NCI-H146 treated with DMSO at 0.1 percent for 48 hours (cell line): ENCODE measurements around the gene ANKRD33.
A peak's percentile ranks its signal among the peaks of the same experiment; 100 is the strongest.

Source experiments
- DNase-seq: peaks from one replicate; lab custom pipeline; 2025; ENCODE audit not compliant: unreplicated experiment; lab: John Stamatoyannopoulos, UW

The ANKRD33 gene

GRCh38 chr12:51855586-51856428 is 32.1 kb upstream of the ANKRD33 start:
- DNase-seq, result no peak

DNA sequence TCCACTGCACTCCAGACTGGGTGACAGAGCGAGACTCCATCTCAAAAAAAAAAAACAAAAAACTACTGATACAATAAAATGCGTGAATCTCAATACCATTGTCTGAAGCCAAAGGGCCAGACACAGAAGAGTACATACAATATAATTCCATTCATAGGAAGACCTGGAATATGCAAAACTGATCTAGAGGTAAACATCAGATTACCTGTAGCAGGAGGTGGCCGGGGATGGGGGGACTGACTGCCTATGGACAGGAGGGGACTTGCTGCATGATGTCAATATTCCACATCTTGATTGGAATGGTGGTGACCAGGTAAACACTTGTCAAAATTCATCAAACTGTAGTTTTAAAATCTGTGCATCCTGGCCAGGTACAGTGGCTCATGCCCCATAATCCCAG is 26.9 kb upstream of the ANKRD33 start:
- DNase-seq, result no peak

GRCh38 chr12:51862947-51863346 is 25.0 kb upstream of the ANKRD33 start:
- DNase-seq, result no peak

DNA sequence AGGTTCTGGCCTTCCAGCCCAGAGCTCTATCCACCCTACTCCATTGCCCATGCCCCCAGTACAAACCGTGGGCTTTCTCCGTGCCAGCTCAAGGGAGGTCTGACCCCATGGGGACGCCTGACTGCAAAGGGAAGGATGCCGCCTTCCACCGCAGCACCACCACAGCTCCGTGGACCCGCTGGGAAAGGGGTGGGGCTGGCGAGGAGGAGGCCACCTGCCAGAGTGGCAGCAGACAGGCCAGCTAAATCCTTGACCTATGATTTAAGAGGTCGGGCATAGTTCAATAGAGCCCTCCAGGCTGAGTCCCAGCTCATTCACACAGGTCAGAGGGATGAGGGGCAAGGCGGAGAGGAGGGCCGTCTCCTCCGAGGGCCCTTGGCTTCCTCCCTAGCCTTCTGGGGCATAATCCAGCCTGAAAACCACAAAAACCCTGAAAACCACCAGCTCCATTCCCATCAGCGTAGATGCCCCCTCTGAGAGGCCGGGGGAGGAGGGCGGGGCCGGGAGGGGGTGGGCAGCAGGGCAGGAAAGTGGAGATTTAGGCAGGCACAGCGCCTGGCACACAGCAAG is 24.5 kb upstream of the ANKRD33 start:
- DNase-seq, result no peak

- peak; percentile 21 for DNase-seq
These were observed 23.7 kb upstream of the ANKRD33 start for GRCh38 chr12:51863933-51864832.

DNA sequence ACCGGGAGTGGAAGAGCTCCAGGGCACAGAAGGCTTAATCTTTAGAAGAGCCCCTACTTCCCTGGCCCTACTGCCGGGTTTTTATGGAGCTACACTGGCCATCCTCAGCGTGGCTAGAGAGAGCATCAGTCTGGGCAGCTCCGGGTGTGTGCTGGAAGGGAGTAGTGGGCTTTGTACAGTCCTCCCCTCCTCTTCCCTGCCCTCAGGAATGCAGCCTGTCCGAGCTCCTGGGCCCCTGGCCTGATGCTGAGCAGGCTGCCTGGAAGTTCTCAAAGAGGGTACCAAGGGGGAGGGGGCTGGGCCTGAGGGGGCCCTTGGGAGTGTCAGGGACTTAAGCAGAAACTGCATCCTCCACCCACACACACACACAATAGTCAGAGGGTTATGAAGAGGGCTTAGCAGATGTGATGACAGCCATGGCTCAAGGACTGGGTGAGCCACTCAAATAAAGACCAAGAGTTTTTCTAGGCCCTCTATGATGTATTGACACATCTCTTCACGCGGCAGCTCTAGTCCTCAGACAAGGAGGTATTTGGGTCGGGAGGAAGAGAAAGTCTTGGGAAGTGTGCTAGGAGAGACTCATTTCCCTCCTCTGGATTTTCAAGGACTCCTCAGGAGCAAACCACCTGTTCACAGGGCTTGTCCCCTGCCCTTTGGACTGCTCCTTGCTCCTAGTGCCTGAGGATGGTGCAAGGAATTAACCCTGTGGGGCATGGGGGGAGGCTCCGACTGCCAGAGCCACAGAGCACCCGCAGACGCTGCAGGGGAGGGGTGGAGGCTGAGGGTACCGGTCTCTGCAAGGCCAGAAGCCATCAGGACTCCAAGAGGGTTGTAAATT is 22.9 kb upstream of the ANKRD33 start:
- no peak for DNase-seq

DNA sequence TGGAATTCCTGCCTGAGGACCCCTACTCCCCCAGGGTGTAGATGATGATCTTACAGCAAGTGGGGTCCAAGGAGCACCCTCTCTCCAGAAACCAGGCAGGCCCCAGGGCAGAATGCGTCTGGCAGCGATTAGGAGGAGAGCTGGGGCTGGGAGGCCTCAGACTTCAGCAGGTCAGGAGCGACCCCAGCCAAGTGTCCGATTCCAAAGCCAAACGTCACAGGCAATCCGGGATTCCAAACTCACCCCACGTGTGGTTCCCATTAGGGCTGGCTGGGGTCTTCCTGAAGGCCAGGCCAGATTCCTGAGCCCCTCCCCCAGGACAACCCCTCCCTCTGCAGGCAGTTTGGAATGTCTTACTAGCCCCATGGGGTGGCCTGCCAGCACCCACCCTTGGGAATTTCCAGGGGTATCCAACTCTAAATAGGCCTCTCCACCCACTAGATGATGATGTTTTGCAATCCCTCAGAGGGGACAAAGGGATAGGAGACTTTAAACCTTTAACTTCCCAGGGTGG is 22.1 kb upstream of the ANKRD33 start:
- no peak for DNase-seq

DNA sequence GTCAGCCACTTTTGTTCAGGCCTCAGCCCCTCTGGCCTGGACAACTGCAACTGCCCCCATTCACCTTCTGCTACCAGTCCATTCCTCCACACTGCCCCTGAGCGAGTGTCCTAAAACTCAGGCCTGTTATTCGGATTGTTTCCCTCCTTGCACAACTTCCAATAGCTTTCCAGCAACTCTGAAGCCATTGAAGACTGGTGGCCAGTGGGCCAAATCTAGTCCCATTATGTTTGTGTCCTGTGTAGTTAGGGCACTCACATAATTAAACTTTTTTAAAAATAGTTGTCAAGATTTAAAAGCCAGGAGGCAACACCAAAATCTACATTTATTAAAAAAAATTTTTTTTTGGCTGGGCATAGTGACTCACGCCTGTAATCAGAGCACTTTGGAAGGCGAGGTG is 21.6 kb upstream of the ANKRD33 start:
- no peak for DNase-seq

- DNase-seq, result no peak
These were observed 21.1 kb upstream of the ANKRD33 start for GRCh38 chr12:51866762-51867161.

DNA sequence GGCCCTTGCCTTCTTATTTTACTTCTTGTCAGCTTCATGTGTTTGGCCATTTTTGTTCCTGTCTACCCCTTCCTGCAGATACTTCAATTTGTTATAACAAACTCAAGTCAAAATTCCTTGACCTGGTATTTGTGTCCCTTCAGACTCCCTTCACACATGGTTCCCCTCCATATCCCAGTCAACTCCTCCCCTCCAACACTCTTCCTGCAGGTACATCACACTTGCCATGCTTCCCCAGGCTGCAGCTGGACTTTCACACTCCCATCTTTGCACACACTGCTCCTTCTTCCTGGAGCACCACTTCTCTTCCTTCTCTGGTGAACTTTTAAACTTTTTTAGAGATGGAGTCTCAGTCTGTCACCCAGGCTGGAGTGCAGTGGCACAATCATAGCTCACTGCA is 20.5 kb upstream of the ANKRD33 start:
- no peak for DNase-seq

GRCh38 chr12:51867796-51868428 is 20.0 kb upstream of the ANKRD33 start:
- no peak for DNase-seq

GRCh38 chr12:51868821-51869495 is 18.9 kb upstream of the ANKRD33 start:
- peak; percentile 59 for DNase-seq

GRCh38 chr12:51869496-51869865 is 18.4 kb upstream of the ANKRD33 start:
- DNase-seq, result no peak

DNA sequence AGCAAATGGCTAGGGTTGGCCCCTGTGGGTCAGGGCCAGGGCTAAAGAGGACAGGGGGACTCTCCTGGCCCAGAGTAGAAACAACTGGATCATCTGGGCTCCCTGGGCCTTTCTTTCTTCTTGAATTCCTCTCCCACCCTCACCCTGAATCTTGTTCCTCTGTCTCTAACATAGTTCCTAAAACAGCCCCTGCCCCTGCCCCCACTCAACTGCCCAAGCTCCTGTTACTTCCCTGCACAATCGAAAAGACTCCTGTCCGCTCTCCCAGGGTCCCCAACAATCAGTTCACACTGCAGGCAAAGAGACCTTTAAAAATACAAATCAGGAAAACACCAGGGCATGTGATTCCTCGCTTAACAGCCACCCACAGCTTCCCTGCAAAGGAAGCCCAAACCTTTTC is 18.0 kb upstream of the ANKRD33 start:
- DNase-seq, result no peak

GRCh38 chr12:51870504-51870903 is 17.4 kb upstream of the ANKRD33 start:
- DNase-seq, result no peak

DNA sequence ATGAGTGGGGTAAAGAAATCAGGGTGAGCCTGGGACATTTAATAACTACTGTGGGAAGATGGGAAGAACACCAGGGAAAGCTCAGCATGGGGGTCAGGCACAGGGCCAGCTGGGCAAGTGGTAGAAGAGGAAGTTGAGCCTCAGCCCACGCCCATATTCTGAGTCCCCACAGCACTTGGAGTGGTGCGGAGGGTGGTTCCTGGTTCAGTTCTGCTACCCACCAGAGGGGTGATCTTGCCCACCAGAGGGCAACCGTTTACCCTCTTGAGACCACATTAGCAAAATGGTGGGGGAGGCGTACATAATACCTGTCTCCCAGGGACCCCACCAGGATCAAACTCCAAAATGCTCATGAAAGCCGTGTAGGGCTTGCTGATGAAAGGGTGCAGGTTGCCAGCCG is 16.8 kb upstream of the ANKRD33 start:
- no peak for DNase-seq

- DNase-seq, result no peak
These were observed 15.8 kb upstream of the ANKRD33 start for GRCh38 chr12:51871918-51872688.

GRCh38 chr12:51872689-51872981 is 15.3 kb upstream of the ANKRD33 start:
- no peak for DNase-seq
